SK-MEL-5 (cell line): ENCODE results near the gene MAGEA6. TPM values are rescaled to one million over a fixed set of nuclear protein-coding genes. Genes with fewer than 3 reads are reported as not detected.
"Not testable (repeated sequence)": the region's sequence is repeated elsewhere in the genome, so short reads cannot be mapped to it uniquely, and the experiment has no call there.

Experiments used
- DNase-seq: peaks from one replicate; pipeline ENCODE4 v3.0.0-alpha.2; 2016; ENCODE audit warnings: low read depth, low spot score
- in situ Hi-C: cut with HindIII; loops from 2 replicates; pipeline ENCODE4 v1.10.0; 2016; ENCODE audit warnings: low sequenced_read_pairs, high pct_unique_total_duplicates, low pct_unique_long_range_greater_than_20kb
- total RNA-seq: library from RNA; depleted of rRNA; stranded (reverse); fragments of >200 nt; shearing (Covaris generic); gene quantifications from 2 replicates; pipeline ENCODE4 v1.2.3, GENCODE V29; 2014; rRNA removed

Gene MAGEA6
- total RNA-seq, 1 experiment from 2014 or later, result 193 TPM

DNA sequence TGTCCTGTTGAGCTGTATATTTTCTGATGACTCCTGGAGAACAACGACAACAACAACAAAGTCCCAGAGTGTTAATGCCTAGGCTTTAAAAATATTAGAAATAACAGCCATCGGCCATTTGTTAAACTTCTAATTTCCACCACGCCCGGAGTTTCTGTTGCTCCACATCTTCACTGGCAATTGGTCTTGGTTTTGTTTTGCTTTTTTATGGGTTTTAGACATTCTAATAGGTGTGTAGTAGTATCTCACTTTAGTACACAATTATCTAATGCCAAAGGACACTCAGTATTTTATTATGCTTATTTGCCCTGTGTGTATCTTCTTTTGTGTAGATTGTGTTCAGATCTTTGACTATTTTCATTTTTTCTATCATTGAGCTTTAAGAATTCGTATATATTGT, 30.9 kb downstream of the MAGEA6 start:
- in situ Hi-C loops, result no loop called here
- no peak for DNase-seq

DNA sequence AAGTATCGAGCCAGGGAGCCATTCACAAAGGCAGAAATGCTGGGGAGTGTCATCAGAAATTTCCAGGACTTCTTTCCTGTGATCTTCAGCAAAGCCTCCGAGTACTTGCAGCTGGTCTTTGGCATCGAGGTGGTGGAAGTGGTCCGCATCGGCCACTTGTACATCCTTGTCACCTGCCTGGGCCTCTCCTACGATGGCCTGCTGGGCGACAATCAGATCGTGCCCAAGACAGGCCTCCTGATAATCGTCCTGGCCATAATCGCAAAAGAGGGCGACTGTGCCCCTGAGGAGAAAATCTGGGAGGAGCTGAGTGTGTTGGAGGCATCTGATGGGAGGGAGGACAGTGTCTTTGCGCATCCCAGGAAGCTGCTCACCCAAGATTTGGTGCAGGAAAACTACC, 33.0 kb downstream of the MAGEA6 start:
- DNase-seq, in situ Hi-C loops: not testable (repeated sequence)

DNA sequence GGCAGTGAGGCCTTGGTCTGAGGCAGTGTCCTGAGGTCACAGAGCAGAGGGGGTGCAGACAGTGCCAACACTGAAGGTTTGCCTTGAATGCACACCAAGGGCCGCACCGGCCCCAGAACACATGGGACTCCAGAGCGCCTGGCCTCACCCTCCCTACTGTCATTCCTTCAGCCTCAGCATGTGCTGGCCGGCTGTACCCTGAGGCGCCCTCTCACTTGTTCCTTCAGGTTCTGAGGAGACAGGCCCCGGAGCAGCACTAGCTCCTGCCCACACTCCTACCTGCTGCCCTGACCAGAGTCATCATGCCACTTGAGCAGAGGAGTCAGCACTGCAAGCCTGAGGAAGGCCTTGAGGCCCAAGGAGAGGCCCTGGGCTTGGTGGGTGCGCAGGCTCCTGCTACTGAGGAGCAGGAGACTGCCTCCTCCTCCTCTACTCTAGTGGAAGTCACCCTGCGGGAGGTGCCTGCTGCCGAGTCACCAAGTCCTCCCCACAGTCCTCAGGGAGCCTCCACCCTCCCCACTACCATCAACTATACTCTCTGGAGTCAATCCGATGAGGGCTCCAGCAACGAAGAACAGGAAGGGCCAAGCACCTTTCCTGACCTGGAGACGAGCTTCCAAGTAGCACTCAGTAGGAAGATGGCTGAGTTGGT, 33.5 kb downstream of the MAGEA6 start:
- no peak for DNase-seq
- in situ Hi-C loops, result no loop called here

DNA sequence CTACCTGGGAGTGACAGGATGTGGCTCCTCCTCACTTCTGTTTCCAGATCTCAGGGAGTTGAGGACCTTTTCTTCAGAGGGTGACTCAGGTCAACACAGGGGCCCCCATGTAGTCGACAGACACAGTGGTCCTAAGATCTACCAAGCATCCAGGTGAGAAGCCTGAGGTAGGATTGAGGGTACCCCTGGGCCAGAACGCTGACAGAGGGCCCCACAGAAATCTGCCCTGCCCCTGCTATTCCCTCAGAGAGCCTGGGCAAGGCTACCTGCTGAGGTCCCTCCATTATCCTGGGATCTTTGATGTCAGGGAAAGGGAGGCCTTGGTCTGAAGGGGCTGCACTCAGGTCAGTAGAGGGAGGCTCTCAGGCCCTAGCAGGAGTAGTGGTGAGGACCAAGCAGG, 34.4 kb downstream of the MAGEA6 start:
- no peak for DNase-seq
- in situ Hi-C loops, result no loop called here

DNA sequence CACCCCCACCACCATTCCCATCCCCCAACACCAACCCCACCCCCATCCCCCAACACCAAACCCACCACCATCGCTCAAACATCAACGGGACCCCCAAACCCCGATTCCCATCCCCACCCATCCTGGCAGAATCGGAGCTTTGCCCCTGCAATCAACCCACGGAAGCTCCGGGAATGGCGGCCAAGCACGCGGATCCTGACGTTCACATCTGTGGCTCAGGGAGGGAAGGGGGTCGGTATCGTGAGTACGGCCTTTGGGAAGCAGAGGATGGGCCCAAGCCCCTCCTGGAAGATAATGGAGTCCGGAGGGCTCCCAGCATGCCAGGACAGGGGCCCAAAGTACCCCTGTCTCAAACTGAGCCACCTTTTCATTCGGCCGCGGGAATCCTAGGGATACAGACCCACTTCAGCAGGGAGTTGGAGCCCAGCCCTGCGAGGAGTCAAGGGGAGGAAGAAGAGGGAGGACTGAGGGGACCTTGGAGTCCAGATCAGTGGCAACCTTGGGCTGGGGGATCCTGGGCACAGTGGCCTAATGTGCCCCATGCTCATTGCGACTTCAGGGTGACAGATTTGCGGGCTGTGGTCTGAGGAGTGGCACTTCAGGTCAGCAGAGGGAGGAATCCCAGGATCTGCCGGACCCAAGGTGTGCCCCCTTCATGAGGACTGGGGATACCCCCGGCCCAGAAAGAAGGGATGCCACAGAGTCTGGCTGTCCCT, 35.2 kb downstream of the MAGEA6 start:
- in situ Hi-C loops, result not testable (repeated sequence)

DNA sequence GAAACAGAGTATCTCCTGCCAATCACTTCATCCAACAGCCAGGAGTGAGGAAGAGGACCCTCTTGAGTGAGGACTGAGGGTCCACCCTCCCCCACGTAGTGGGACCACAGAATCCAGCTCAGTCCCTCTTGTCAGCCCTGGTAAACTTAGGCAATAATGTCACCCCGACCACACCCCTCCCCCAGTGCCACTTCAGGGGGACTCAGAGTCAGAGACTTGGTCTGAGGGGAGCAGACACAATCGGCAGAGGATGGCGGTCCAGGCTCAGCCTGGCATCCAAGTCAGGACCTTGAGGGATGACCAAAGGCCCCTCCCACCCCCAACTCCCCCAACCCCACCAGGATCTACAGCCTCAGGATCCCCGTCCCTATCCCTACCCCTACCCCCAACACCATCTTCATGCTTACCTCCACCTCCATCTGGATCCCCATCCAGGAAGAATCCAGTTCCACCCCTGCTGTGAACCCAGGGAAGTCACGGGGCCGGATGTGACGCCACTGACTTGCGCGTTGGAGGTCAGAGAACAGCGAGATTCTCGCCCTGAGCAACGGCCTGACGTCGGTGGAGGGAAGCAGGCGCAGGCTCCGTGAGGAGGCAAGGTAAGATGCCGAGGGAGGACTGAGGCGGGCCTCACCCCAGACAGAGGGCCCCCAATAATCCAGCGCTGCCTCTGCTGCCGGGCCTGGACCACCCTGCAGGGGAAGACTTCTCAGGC, 36.1 kb downstream of the MAGEA6 start, which contains the start of the genes CSAG1 and MAGEA12:
Gene CSAG1 (minus strand): TSS at position 461 of the 715 bp plus-strand sequence. CDS start 1,261 bp downstream, outside the sequence.
Gene MAGEA12 (plus strand): TSS at position 497 of the 715 bp plus-strand sequence. CDS start 2,405 bp downstream, outside the sequence.
- DNase-seq, result peak; percentile 85
- in situ Hi-C loops, result no loop called here

More for the DNA sequence above, 35.2 kb downstream of the MAGEA6 start:
- not testable (repeated sequence) for DNase-seq

DNA sequence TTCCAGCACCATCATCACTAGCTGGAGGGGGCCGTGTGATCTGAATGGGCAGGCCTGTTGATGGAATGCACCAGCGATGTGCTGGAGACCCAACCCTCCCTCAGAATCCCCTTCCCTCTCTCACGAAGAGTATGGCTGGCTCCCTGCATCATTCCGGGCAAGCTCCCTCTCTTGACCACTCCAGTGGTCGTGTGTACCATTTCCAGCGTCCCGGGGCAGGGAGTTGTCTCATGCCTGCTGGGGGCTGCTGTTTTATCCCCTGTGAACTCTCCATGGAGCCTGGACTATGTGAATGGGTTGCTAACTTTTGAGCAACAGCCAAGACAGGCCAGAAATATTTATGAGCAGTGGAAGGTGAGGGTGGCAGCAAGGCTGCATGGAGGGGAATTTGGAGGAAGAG, 44.1 kb downstream of the MAGEA6 start:
- DNase-seq, result no peak
- in situ Hi-C loops, result no loop called here

Other genes starting within 250 kb of the MAGEA6 start
- gene GABRQ, start 131.8 kb downstream of the MAGEA6 start, total RNA-seq, result not detected in 2 replicates
- 252 TPM in 2 replicates for gene MAGEA3, start 70.9 kb downstream of the MAGEA6 start, total RNA-seq
- gene CSAG2, start 60.4 kb downstream of the MAGEA6 start, total RNA-seq, result 1.1 TPM in 1 of 2 replicates, not detected in the other
- gene MAGEA2B, start 55.1 kb downstream of the MAGEA6 start, total RNA-seq, result 16.7 and 21.8 TPM in 2 replicates
- gene CSAG1, start 36.0 kb downstream of the MAGEA6 start, total RNA-seq, result 71.2 and 82.0 TPM in 2 replicates
- 133 and 153 TPM in 2 replicates for gene MAGEA12, start 35.9 kb downstream of the MAGEA6 start, total RNA-seq
- 67.5 and 73.1 TPM in 2 replicates for gene MAGEA2, start 15.8 kb downstream of the MAGEA6 start, total RNA-seq
- 7.6 and 8.9 TPM in 2 replicates for gene CSAG3, start 10.5 kb downstream of the MAGEA6 start, total RNA-seq
- gene CETN2, start 61.1 kb upstream of the MAGEA6 start, total RNA-seq, result 26.8 and 30.8 TPM in 2 replicates
- gene NSDHL, start 61.4 kb upstream of the MAGEA6 start, total RNA-seq, result 15.1 and 17.9 TPM in 2 replicates
- 0.56 and 0.92 TPM in 2 replicates for gene ZNF185, start 128.4 kb upstream of the MAGEA6 start, total RNA-seq
- not detected in 2 replicates for gene PNMA5, start 224.4 kb upstream of the MAGEA6 start, total RNA-seq